Mucosa of rectum (tissue), 2 donors: Measurements from ENCODE around the gene ZNF688.
A peak's percentile ranks its signal among the peaks of the same experiment; 100 is the strongest.

ENCODE experiments used
- H3K27ac ChIP-seq, 2 donors: one replicate each; pipeline ENCODE4 v1.7.0; 2013; ENCODE audit warnings: inconsistent platforms in 2 of 2, low read depth in 2 of 2, low read length in 2 of 2
- H3K27me3 ChIP-seq, 2 donors: one replicate each; pipeline ENCODE4 v1.7.0; 2013; ENCODE audit warnings: low read length in 2 of 2; ENCODE audit not compliant: control insufficient read depth in 2 of 2, insufficient read depth in 2 of 2
- H3K36me3 ChIP-seq, 2 donors: one replicate each; pipeline ENCODE4 v1.7.0; 2013; ENCODE audit warnings: low read length in 2 of 2; ENCODE audit not compliant: control insufficient read depth in 2 of 2, insufficient read depth in 2 of 2
- H3K4me1 ChIP-seq, 2 donors: one replicate each; pipeline ENCODE4 v1.7.0; 2013; ENCODE audit warnings: low read length in 2 of 2, mild to moderate bottlenecking in 1 of 2; ENCODE audit not compliant: control insufficient read depth in 2 of 2, insufficient read depth in 2 of 2
- H3K4me3 ChIP-seq, 2 donors: one replicate each; pipeline ENCODE4 v1.7.0; 2013; ENCODE audit warnings: low read length in 2 of 2
- H3K9ac ChIP-seq, 2 donors: one replicate each; pipeline ENCODE4 v1.7.0; 2013; ENCODE audit warnings: low read length in 2 of 2, low read depth in 1 of 2, mild to moderate bottlenecking in 1 of 2
- H3K9me3 ChIP-seq, 2 donors: one replicate each; pipeline ENCODE4 v1.7.0; 2013; ENCODE audit warnings: low read length in 2 of 2; ENCODE audit not compliant: control insufficient read depth in 2 of 2
- donor health status: healthy.
- donor health status: Normal muscosa, but diverticular disease.

The ZNF688 gene

DNA sequence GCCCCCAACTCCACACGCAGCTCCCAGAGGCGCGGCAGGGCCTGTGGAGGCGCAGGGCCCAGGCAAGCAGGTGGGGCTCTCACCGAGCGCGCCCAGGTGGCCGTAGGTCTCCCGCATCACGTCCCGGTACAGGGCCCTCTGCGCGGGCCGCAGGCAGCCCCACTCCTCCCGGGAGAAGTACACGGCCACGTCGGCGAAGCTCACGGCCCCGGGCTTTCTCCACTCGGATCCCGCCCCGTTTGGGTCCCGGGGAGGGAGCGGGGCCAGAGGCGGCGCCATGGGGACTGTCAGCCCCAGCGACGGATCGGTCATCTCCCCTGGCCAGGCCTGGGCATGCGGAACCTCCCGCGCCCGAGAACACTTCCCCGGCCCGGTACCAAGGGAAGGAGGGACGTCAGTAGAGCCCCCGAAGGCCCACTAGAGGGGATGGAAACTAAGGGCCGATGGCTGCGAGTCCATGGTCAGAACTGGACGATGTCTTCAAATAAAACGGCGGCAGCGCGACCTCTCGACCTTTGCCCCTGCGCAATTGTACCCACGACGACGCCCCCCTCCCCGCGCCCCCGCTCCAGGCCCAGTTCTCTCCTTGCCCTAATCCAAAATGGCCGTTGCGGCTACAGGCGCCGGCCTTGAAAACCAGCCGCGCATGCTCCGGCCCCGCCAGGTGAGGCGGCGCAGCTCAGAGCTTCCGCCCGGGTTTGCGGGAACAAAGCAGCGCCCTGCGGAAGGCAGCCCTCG, 37.0 kb downstream of the ZNF688 start, which contains the start of gene ZNF747:
ZNF747 (minus strand) TSS at position 491 of the 738 bp plus-strand sequence; CDS start at position 312, 179 bp downstream.
- Histone ChIP-seq H3K9me3 (no peaks in the 10 kb centered on the region), H3K27ac (peak within 1 kb of the TSS; percentile 94 to 95), H3K4me3 (peak within 1 kb of the TSS; percentile 83 to 93), H3K27me3 (no peaks in the 10 kb centered on the region), H3K9ac (peak within 1 kb of the TSS; percentile 97 to 98), H3K36me3 (peaks cover 0 to 11% of the 10 kb centered on the region in 2 donors), H3K4me1 (peaks cover 18 to 27% of the 10 kb centered on the region in 2 donors)

DNA sequence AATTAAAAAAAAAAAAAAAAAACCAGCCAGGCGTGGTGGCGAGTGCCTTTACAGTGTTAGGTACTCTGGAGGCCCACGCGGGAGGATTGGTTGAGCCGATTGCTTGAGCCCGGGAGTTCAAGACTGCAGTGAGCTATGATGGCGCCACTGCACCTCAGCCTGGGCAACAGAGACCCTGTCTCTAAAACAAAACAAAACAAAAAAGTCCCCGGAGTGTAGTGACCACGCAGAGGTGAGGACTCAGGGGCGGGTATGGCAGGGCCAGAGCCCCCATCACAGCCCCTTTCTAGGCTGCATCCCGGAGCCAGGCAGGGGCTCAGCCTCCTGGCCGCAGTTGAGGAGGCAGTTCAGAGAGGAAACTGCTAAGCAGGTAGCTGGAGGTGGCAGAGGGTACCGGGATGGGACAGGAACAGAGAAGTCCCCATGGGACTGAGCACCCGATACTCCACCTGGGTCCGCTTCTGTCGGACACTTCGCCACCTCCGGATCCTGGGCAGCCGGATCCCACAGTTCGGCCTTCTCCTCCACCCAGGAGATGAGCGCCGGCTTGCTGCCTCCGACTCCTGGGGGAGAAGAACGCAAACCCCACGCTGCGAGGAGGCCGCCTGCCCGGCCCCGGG, 37.7 kb downstream of the ZNF688 start:
- Histone ChIP-seq H3K36me3 (peaks cover 0 to 11% of the 10 kb centered on the region in 2 donors), H3K9ac (peak overlapping the region; percentile 97 to 98), H3K9me3 (no peaks in the 10 kb centered on the region), H3K4me1 (peaks cover 18 to 23% of the 10 kb centered on the region in 2 donors), H3K4me3 (peak overlapping the region; percentile 83 to 93), H3K27me3 (no peaks in the 10 kb centered on the region), H3K27ac (peak overlapping the region; percentile 94 to 95)

DNA sequence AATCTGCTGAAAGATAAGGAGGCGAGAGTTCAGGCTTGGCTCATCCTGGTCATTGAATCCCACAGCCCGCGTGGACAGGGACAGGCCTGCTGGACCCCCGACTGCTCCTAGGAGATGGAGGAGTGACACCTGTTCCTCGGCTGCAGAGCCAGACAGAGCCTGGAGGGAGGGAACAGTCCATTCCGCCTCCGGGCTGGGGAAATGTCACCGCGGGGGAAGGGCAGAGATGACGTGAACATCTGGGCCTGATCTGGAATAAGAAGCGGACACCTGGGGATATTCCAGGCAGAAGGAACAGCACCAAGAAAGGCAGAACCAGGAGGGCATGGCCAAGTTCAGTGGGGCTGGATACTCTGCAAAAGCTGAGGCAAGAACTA, 38.4 kb downstream of the ZNF688 start:
- peak overlapping the region; percentile 3 to 93 for H3K4me3 ChIP-seq
- peak overlapping the region in 1 of 2 donors; percentile 95 for H3K27ac ChIP-seq

DNA sequence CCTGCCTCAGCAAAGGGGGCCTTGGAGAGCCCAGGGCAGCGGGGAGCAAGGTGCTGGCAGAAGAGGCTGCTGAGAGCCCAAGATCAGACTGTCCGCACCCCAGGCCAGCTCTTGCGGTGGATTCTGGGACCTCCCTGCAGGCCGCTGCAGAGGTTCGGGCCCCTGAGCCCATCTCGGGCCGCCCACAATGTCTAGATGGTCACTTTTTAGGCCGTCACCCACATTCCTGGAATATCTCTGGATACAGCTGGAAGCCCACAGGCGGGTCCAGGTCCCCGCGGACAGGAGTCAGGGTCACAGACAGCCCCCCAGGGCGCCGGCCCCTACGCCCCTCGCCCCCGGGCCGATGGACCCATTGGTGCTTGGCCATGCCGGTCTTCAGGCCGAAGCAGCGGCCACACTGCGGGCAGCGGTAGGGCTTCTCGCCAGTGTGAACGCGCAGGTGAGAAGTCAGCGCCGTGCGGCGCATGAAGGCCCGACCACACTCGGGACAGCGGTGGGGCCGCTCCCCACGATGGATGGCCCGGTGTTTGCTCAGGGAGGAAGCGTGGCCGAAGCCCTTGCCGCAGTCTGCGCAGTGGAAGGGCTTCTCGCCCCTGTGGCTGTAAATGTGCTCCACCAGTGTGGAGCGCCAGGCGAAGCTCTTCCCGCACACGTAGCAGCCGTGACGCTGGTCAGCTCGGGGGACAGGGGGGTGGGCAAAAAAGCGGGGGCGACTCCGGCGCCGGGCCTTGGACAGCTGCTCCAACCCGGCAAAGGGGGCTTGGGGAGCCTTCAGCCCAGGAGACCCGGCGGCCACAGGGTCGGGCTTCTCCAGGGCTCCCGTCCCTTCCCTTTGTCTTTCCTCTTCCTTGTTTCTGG, 39.0 kb downstream of the ZNF688 start:
- H3K36me3 ChIP-seq = peaks cover 0 to 11% of the 10 kb centered on the region in 2 donors
- H3K27me3 ChIP-seq = no peaks in the 10 kb centered on the region
- no peak overlapping the region for H3K9ac ChIP-seq
- no peak overlapping the region for H3K27ac ChIP-seq
- peaks cover 25 to 32% of the 10 kb centered on the region in 2 donors for H3K4me1 ChIP-seq
- no peak overlapping the region for H3K4me3 ChIP-seq
- H3K9me3 ChIP-seq = no peaks in the 10 kb centered on the region

More for the DNA sequence above, 38.4 kb downstream of the ZNF688 start:
- Histone ChIP-seq H3K9me3 (no peaks in the 10 kb centered on the region), H3K36me3 (peaks cover 0 to 11% of the 10 kb centered on the region in 2 donors), H3K27me3 (no peaks in the 10 kb centered on the region), H3K9ac (no peak overlapping the region), H3K4me1 (peaks cover 18 to 26% of the 10 kb centered on the region in 2 donors)

DNA sequence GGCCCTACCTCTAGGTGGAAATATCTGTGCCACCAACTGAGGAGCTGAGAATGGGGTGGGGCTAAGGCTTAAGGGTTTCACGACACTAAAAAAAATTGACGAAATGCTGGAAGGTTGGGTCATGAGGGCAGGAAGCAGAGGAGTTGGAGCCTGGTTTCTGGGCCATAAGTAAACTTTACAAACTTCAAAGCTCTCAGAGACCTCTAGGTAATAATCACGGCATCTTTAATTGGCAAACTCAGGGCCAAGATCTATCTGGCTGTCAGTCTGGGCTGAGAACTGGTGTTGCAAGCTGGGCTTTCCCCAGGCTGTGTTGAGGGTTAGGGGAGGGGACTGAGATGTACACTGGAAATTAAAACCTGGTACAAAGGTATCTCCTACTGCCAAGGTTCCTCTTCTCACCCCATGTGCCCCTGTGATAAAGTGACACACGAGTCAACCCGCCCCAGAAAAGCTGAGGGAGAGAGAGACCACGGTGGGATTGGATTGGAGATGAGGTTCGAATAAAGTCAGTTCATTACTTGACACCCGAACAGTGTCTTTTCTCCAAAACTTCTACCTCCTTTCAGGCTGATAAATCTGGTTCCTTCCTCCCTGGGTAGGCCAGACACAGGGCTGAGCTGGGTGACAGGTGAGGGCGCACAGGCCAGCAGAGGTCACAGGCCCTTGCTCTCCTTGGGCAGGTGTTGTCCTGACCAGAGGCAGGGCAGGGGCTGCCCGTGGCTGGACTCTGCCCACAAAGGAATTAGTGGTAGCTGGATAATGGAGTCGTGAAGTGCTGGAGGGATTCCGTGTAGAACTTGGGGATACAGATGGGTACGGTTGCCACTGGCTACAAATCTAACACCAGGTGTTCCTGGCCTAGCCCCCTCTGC, 41.1 kb downstream of the ZNF688 start:
- Histone ChIP-seq H3K9ac (no peak overlapping the region), H3K4me1 (peaks cover 20 to 31% of the 10 kb centered on the region in 2 donors), H3K4me3 (no peak overlapping the region), H3K9me3 (no peaks in the 10 kb centered on the region), H3K27ac (no peak overlapping the region), H3K27me3 (no peaks in the 10 kb centered on the region), H3K36me3 (peaks cover 0 to 11% of the 10 kb centered on the region in 2 donors)

DNA sequence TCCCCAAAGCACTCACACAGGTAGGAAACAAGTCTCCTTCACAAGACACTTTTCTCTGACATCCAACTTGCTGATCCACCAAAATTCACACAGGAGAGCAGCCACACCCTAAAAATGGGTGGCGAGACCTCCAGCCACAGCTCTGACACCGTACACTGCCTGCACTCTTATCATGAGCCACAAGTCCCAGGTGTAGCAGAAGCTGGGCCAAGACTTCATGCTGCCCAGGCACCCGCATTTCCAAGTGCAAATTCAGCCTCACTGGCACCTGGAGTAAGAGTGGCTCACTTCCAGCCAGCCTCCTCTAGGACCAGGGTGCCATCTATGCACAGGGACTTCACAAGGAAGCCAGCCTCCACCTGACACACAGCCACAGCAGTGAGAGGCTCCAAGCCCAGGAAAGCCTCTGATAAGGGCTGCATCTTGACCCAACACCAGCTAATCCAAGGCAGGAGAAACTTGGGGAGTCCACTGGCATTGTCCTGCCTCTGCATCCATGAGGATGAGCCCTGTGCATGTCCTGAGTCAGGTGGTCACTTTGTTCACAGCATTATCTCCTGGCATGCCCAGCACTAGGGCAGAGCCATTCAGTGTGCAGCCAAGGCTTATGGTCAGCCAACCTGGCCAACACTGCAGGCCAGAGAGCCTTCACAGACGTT, 42.6 kb downstream of the ZNF688 start:
- Histone ChIP-seq H3K4me1 (peaks cover 16 to 28% of the 10 kb centered on the region in 2 donors), H3K27me3 (no peaks in the 10 kb centered on the region), H3K9ac (peak overlapping the region in 1 of 2 donors; percentile 14), H3K36me3 (peaks cover 5 to 17% of the 10 kb centered on the region in 2 donors), H3K4me3 (no peak overlapping the region), H3K27ac (peak overlapping the region in 1 of 2 donors; percentile 98), H3K9me3 (no peaks in the 10 kb centered on the region)

DNA sequence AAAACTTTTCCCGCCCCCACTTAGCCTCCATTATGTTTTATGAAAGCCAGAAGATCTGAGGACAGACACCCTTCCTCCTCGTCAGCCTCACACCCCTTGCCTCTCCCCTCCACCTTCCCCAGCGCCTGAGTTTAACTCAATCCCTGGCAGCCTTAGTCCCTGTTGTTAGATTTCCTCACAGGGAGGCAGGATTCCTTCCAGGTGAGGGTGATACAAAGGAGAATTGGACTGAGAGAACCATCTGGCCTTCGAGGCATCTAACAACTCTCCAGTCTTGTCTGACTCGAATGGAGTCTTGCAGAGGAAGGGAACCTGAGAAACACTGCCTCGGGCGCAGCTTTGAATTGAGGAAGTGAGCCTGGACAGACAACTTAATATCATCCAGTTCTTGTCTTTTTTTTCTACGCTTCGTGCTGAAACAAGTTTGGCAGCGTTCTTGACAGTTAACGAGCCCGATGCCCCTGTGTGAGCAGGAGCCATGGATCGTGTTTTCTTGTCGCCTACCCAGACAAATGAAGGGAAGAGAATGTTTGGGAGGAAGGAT, 43.8 kb downstream of the ZNF688 start:
- H3K9ac ChIP-seq = peak overlapping the region; percentile 84 to 96
- H3K4me1 ChIP-seq = peaks cover 8 to 25% of the 10 kb centered on the region in 2 donors
- peaks cover 5 to 16% of the 10 kb centered on the region in 2 donors for H3K36me3 ChIP-seq
- peak overlapping the region; percentile 98 for H3K27ac ChIP-seq
- no peaks in the 10 kb centered on the region for H3K9me3 ChIP-seq
- H3K27me3 ChIP-seq = no peaks in the 10 kb centered on the region
- H3K4me3 ChIP-seq = peak overlapping the region; percentile 53 to 71

DNA sequence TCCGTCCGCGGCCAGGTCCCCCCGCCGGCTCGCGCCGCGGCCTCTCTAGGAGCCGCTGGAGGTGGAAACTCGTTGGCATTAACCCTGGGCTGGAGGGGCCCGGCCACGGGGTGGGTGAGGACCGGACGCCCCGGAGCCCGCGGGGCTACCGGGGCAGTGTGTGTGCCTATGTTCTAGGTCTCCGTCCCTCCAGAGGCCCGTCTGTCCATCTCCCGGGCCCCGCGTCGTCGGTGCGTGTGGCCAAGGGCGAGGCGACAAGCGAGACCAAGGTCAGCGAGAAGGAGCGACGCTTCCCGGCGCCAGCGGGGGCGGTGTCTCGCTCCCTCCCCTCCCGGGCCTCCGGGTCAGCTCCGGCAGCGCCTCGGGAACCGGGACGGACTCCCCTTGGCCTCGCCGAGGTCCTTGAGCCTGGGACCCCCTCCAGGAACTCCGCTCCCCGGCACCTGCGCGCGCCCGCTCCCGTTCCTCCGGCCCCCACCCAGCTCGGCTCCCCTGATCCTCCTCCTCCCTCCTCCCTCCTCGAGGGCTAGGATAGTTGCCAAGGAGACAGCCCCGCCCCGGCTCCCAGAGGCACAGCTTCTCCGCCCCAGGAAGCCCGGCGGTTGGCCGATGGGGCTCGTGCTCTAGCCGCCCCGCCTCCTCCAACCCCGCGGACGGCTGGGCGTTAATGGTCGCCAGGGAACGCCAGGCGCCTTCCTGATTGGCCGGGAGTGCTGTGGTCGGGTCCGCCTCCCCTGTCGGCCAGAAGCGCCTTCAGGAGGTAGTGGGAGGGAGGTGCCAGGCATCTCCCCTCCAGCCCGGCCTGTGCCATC, 44.5 kb downstream of the ZNF688 start:
- peaks cover 11 to 27% of the 10 kb centered on the region in 2 donors for H3K4me1 ChIP-seq
- no peaks in the 10 kb centered on the region for H3K27me3 ChIP-seq
- no peaks in the 10 kb centered on the region for H3K9me3 ChIP-seq
- H3K27ac ChIP-seq = peak overlapping the region; percentile 98
- peak overlapping the region; percentile 84 to 96 for H3K9ac ChIP-seq
- peak overlapping the region; percentile 80 to 91 for H3K4me3 ChIP-seq
- H3K36me3 ChIP-seq = peaks cover 5 to 11% of the 10 kb centered on the region in 2 donors
